CD4-positive, alpha-beta memory T cell (primary cell): Measurements from ENCODE around the gene UBXN7. TPM values are rescaled to one million over a fixed set of nuclear protein-coding genes. Genes with fewer than 3 reads are reported as not detected.
"Not testable (repeated sequence)": the region's sequence is repeated elsewhere in the genome, so short reads cannot be mapped to it uniquely, and the experiment has no call there.

Experiments
- CTCF ChIA-PET: fragments of 350-600 bp; sonication (Branson Sonifier 250); formaldehyde crosslinking; loops from one replicate; lab custom pipeline; 2021; ENCODE audit warnings: inconsistent platforms; ENCODE audit not compliant: partially characterized antibody; lab: Charles Lee
- POLR2A ChIA-PET: fragments of 350-600 bp; sonication (Branson Sonifier 250); formaldehyde crosslinking; loops from one replicate; lab custom pipeline; 2021; ENCODE audit not compliant: partially characterized antibody; lab: Charles Lee
- DNase-seq, 5 donors: peaks; one replicate each; pipeline versions ENCODE4 v3.0.0 to v3.0.0-alpha.2; 2020 to 2022; ENCODE audit warnings: mixed read lengths in 1 of 5
- H3K27ac ChIP-seq: one replicate; pipeline ENCODE4 v1.7.0; 2013; ENCODE audit warnings: low read depth, low read length
- H3K27me3 ChIP-seq: 2 replicates; pipeline ENCODE4 v1.7.0; 2013; ENCODE audit warnings: mild to moderate bottlenecking, low read length, moderate library complexity; ENCODE audit not compliant: insufficient read depth
- H3K36me3 ChIP-seq: 2 replicates; pipeline ENCODE4 v1.7.0; 2013; ENCODE audit warnings: mild to moderate bottlenecking, low read length, moderate library complexity; ENCODE audit not compliant: insufficient read depth
- H3K4me1 ChIP-seq: 2 replicates; pipeline ENCODE4 v1.7.0; 2013; ENCODE audit warnings: mild to moderate bottlenecking, low read length, moderate library complexity; ENCODE audit not compliant: insufficient read depth
- H3K4me3 ChIP-seq, 2 donors: one replicate each; pipeline ENCODE4 v1.7.0; 2013; ENCODE audit warnings: low read length in 2 of 2, mild to moderate bottlenecking in 1 of 2
- H3K9me3 ChIP-seq, 2 donors: one replicate each; pipeline ENCODE4 v1.7.0; 2013; ENCODE audit warnings: low read length in 2 of 2, control low read depth in 1 of 2; ENCODE audit not compliant: control insufficient read depth in 1 of 2
- H3K27ac Mint-ChIP-seq, 7 donors: one replicate each; pipeline ENCODE4 v1.8.0; 2020 to 2021; ENCODE audit warnings: mixed read lengths in 7 of 7, mild to moderate bottlenecking in 6 of 7, inconsistent platforms in 3 of 7, moderate library complexity in 3 of 7
- H3K27me3 Mint-ChIP-seq, 2 donors: one replicate each; pipeline ENCODE4 v1.8.0; 2020 to 2021; ENCODE audit warnings: mixed read lengths in 2 of 2
- H3K36me3 Mint-ChIP-seq, 2 donors: one replicate each; pipeline ENCODE4 v1.8.0; 2020 to 2021; ENCODE audit warnings: mixed read lengths in 2 of 2, inconsistent platforms in 1 of 2, mild to moderate bottlenecking in 1 of 2
- H3K4me1 Mint-ChIP-seq, 4 donors: one replicate each; pipeline ENCODE4 v1.8.0; 2020 to 2021; ENCODE audit warnings: mixed read lengths in 4 of 4, mild to moderate bottlenecking in 1 of 4
- H3K4me3 Mint-ChIP-seq, 8 donors: one replicate each; pipeline ENCODE4 v1.8.0; 2020 to 2021; ENCODE audit warnings: mixed read lengths in 8 of 8, mild to moderate bottlenecking in 7 of 8, moderate library complexity in 6 of 8, inconsistent platforms in 3 of 8
- H3K9me3 Mint-ChIP-seq, 8 donors: one replicate each; pipeline ENCODE4 v1.8.0; 2020 to 2021; ENCODE audit warnings: mixed read lengths in 8 of 8, mild to moderate bottlenecking in 5 of 8, inconsistent platforms in 3 of 8, moderate library complexity in 1 of 8
- intact Hi-C: fragments of 100-400 bp; cut with micrococcal nuclease; formaldehyde crosslinking; loops from one replicate; pipeline ENCODE4 v1.15.1; 2023
- polyA plus RNA-seq, 2 donors: library from polyadenylated mRNA; unstranded; fragments of 300-500 nt; fragmentation: Illumina TruSeq; gene quantifications; one replicate each; pipeline ENCODE4 v1.2.3, GENCODE V29; 2021
- total RNA-seq, 2 experiments: library from RNA; stranded (reverse); gene quantifications; one replicate each; pipeline ENCODE4 v1.2.3, GENCODE V29; 2021

Gene UBXN7
- total and polyA plus RNA-seq, 4 experiments from 2014 or later = 16.8 to 90.8 (median 52.1) TPM

- no peak for DNase-seq
- no peaks in the 10 kb centered on the region for H3K4me1 ChIP-seq
- intact Hi-C loops = no loop called here
- H3K9me3 Mint-ChIP-seq = peaks cover 0 to 2% (median 0%) of the 10 kb centered on the region in 8 donors
- no peak overlapping the region for H3K4me3 ChIP-seq
- peaks cover 0 to 2% (median 0%) of the 10 kb centered on the region in 4 donors for H3K4me1 Mint-ChIP-seq
- no peak overlapping the region for H3K27ac Mint-ChIP-seq
- H3K4me3 Mint-ChIP-seq = no peak overlapping the region
- peaks cover 25 to 33% of the 10 kb centered on the region in 2 donors for H3K36me3 Mint-ChIP-seq
- ChIA-PET POLR2A (interaction anchor here (0.6 kb wide), 1 partner anchor 1441 kb away, joined by 3 read pairs; no protein-coding TSS in a partner anchor), CTCF (no interaction called here)
- no peaks in the 10 kb centered on the region for H3K27me3 ChIP-seq
- no peaks in the 10 kb centered on the region for H3K9me3 ChIP-seq
- H3K36me3 ChIP-seq = peaks cover 2% of the 10 kb centered on the region
- H3K27me3 Mint-ChIP-seq = no peaks in the 10 kb centered on the region
- no peak overlapping the region for H3K27ac ChIP-seq
These were observed 83.5 kb downstream of the UBXN7 start for GRCh38 chr3:196348698-196349097.

GRCh38 chr3:196344663-196345062, 87.6 kb downstream of the UBXN7 start:
- DNase-seq = no peak
- Mint-ChIP-seq H3K9me3 (peaks cover 0 to 2% (median 0%) of the 10 kb centered on the region in 8 donors), H3K27me3 (no peaks in the 10 kb centered on the region), H3K4me3 (no peak overlapping the region), H3K4me1 (peaks cover 0 to 2% (median 0%) of the 10 kb centered on the region in 4 donors), H3K36me3 (peaks cover 19 to 20% of the 10 kb centered on the region in 2 donors), H3K27ac (peak overlapping the region in 1 of 7 donors; percentile 37)
- H3K36me3 ChIP-seq = no peaks in the 10 kb centered on the region
- ChIA-PET CTCF (no interaction called here), POLR2A (no interaction called here)
- no peak overlapping the region for H3K27ac ChIP-seq
- H3K27me3 ChIP-seq = no peaks in the 10 kb centered on the region
- H3K4me3 ChIP-seq = no peak overlapping the region
- intact Hi-C loops = no loop called here
- H3K9me3 ChIP-seq = no peaks in the 10 kb centered on the region
- H3K4me1 ChIP-seq = no peaks in the 10 kb centered on the region

- H3K27ac Mint-ChIP-seq, CTCF ChIA-PET, H3K27me3 ChIP-seq, H3K4me3 ChIP-seq, DNase-seq, H3K9me3 Mint-ChIP-seq, H3K36me3 ChIP-seq, H3K9me3 ChIP-seq, H3K27ac ChIP-seq, H3K27me3 Mint-ChIP-seq, H3K4me3 Mint-ChIP-seq, H3K4me1 ChIP-seq, intact Hi-C loops, H3K4me1 Mint-ChIP-seq, POLR2A ChIA-PET: not testable (repeated sequence)
- H3K36me3 Mint-ChIP-seq = peaks cover 13 to 19% of the 10 kb centered on the region in 2 donors
These were observed 88.3 kb downstream of the UBXN7 start for GRCh38 chr3:196343917-196344316.

GRCh38 chr3:196341137-196341536, 91.1 kb downstream of the UBXN7 start:
- POLR2A ChIA-PET = no interaction called here
- DNase-seq = no peak
- no peaks in the 10 kb centered on the region for H3K9me3 ChIP-seq
- H3K27me3 ChIP-seq = no peaks in the 10 kb centered on the region
- H3K36me3 Mint-ChIP-seq = peaks cover 2 to 5% of the 10 kb centered on the region in 2 donors
- H3K9me3 Mint-ChIP-seq = peaks cover 0 to 2% (median 0%) of the 10 kb centered on the region in 8 donors
- no peaks in the 10 kb centered on the region for H3K36me3 ChIP-seq
- CTCF ChIA-PET = no interaction called here
- no peak overlapping the region for H3K4me3 ChIP-seq
- no peak overlapping the region for H3K27ac ChIP-seq
- H3K4me1 ChIP-seq = no peaks in the 10 kb centered on the region
- H3K27me3 Mint-ChIP-seq = peaks cover 0 to 2% of the 10 kb centered on the region in 2 donors
- H3K4me3 Mint-ChIP-seq = no peak overlapping the region
- peaks cover 0 to 5% (median 1%) of the 10 kb centered on the region in 4 donors for H3K4me1 Mint-ChIP-seq
- intact Hi-C loops = no loop called here
- no peak overlapping the region for H3K27ac Mint-ChIP-seq

- intact Hi-C loops = no loop called here
- Mint-ChIP-seq H3K4me1 (peaks cover 0 to 5% (median 1%) of the 10 kb centered on the region in 4 donors), H3K27me3 (peaks cover 0 to 2% of the 10 kb centered on the region in 2 donors), H3K36me3 (no peaks in the 10 kb centered on the region), H3K4me3 (no peak overlapping the region), H3K27ac (no peak overlapping the region), H3K9me3 (no peaks in the 10 kb centered on the region)
- H3K36me3 ChIP-seq = no peaks in the 10 kb centered on the region
- H3K27me3 ChIP-seq = no peaks in the 10 kb centered on the region
- no peaks in the 10 kb centered on the region for H3K9me3 ChIP-seq
- no peak overlapping the region for H3K27ac ChIP-seq
- POLR2A ChIA-PET = no interaction called here
- H3K4me3 ChIP-seq = no peak overlapping the region
- H3K4me1 ChIP-seq = no peaks in the 10 kb centered on the region
- DNase-seq = no peak
- CTCF ChIA-PET = no interaction called here
These were observed 91.8 kb downstream of the UBXN7 start for GRCh38 chr3:196340466-196340865.

- intact Hi-C loops = no loop called here
- CTCF ChIA-PET = no interaction called here
These were observed 92.6 kb downstream of the UBXN7 start for GRCh38 chr3:196339493-196340254.

GRCh38 chr3:196339044-196339443, 93.2 kb downstream of the UBXN7 start:
- no peaks in the 10 kb centered on the region for H3K36me3 Mint-ChIP-seq
- intact Hi-C loops = no loop called here
- Histone ChIP-seq H3K27me3 (no peaks in the 10 kb centered on the region), H3K4me3 (no peak overlapping the region), H3K4me1 (no peaks in the 10 kb centered on the region), H3K27ac (no peak overlapping the region), H3K36me3 (no peaks in the 10 kb centered on the region), H3K9me3 (no peaks in the 10 kb centered on the region)
- H3K27me3 Mint-ChIP-seq = peaks cover under 1 to 2% of the 10 kb centered on the region in 2 donors
- POLR2A ChIA-PET = no interaction called here
- H3K27ac Mint-ChIP-seq = no peak overlapping the region
- no peaks in the 10 kb centered on the region for H3K9me3 Mint-ChIP-seq
- CTCF ChIA-PET = interaction anchor here (0.6 kb wide), 1 partner anchor 110 kb away, joined by 3 read pairs; no protein-coding TSS in a partner anchor
- H3K4me1 Mint-ChIP-seq = peaks cover 0 to 5% (median 0%) of the 10 kb centered on the region in 4 donors
- no peak for DNase-seq
- no peak overlapping the region for H3K4me3 Mint-ChIP-seq

More at GRCh38 chr3:196339493-196340254, 92.6 kb downstream of the UBXN7 start:
- H3K9me3 Mint-ChIP-seq = no peaks in the 10 kb centered on the region
- H3K27ac ChIP-seq = no peak overlapping the region
- H3K4me3 Mint-ChIP-seq = no peak overlapping the region
- H3K27me3 ChIP-seq = no peaks in the 10 kb centered on the region
- peaks cover 0 to 2% of the 10 kb centered on the region in 2 donors for H3K27me3 Mint-ChIP-seq
- H3K27ac Mint-ChIP-seq = no peak overlapping the region
- H3K4me1 ChIP-seq = no peaks in the 10 kb centered on the region
- peaks cover 0 to 5% (median 1%) of the 10 kb centered on the region in 4 donors for H3K4me1 Mint-ChIP-seq
- no peaks in the 10 kb centered on the region for H3K9me3 ChIP-seq
- no peaks in the 10 kb centered on the region for H3K36me3 Mint-ChIP-seq
- DNase-seq = no peak
- H3K36me3 ChIP-seq = no peaks in the 10 kb centered on the region
- POLR2A ChIA-PET = no interaction called here
- no peak overlapping the region for H3K4me3 ChIP-seq
